Activated CD8-positive, alpha-beta memory T cell treated with anti-CD3 and anti-CD28 coated beads, Interleukin-2, amount 50 U/mL, for 48 hours (primary cell): Measurements from ENCODE around the gene FAAH.

Source experiments
- DNase-seq: peaks from one replicate; pipeline ENCODE4 v3.0.0-alpha.2; 2020

FAAH gene

DNA sequence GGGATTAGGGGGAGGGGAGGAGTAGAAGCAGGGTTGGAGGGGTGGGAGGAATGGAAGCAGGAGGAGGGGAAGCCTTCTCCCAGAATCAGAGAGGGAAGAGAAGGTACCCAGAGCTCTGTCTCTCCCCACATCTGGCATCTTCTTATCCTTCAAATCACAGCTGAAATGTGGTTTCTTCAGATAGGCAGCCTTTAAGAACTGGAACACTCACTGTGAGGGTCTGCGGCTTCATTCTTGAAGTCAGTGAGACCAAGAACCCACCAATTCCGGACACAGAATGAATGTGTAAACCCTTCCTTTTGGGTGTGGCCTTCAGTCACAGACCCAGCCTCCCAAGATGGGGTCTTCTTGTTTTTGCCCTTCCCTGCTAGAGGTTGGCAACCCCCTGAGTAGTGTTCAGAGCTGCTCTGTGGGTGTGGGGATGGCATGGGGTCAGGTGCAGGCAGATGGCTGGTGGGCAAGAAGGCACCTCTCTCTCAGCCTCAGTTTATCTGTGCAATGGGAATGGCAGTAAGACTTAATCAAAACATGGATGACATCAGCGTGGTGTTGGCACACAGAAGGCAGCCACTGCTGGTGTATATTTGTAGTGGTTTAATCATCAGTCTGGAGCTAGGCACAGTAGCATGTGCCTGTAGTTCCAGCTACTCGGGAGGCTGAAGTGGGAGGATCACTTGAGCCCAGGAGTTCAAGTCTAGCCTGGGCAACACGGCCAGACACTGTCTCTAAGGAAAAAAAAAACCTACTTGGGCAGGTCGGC lies 7.2 kb downstream of the FAAH start:
- no peak for DNase-seq

- no peak for DNase-seq
These were observed 8.0 kb downstream of the FAAH start for GRCh38 chr1:46401964-46402626.

DNA sequence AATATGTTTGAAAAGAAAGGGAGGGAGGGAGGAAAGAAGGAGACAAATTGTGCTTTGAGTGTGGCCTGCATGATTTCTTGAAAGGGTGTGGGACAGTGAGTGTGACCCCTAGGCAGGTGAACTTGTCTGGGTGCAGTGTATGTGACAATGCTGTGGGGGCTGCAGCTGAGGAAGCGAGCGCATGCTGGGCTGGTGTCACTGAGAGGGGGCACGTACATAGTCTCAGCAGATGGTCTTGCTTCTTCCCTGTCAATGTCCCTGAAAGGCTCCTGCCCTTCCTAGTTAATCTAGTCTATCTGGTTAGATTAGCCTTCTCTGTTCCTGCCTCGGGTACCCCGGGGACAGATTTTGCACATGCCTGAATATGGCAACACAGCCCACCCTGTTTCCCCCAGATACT lies 9.8 kb downstream of the FAAH start:
- no peak for DNase-seq

DNA sequence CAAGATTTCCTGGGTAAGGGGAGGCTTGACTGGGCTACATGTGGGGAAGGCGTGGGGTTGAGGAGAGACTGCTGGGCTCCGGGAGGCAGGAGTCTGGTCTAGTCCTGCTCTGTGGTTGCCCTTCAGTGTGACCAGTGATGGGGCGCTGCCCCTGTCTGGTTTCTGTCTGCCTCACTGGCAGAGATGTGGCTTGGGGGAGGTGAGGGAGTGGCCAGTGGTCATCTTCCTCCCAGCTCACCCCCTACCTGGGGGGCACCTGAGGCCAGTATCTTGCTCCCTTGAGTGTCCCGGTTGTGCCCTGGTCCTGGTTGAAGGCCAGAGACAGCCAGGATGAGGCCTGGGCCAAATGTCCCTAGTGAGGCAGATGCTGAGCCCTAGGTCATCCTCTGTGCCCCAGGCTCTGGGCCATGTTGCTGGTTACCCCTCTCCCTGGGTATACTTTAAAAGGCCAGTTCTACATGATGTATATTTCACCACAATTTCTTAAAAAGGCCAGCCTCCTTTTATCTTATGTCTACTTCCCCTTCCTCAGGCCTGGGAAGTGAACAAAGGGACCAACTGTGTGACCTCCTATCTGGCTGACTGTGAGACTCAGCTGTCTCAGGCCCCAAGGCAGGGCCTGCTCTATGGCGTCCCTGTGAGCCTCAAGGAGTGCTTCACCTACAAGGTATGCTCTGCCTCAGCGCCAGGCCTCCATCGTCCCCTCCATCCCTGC lies 10.5 kb downstream of the FAAH start:
- DNase-seq: no peak

- no peak for DNase-seq
These were observed 11.1 kb downstream of the FAAH start for GRCh38 chr1:46405197-46405555.

GRCh38 chr1:46405724-46406123 lies 11.6 kb downstream of the FAAH start:
- DNase-seq: no peak

DNA sequence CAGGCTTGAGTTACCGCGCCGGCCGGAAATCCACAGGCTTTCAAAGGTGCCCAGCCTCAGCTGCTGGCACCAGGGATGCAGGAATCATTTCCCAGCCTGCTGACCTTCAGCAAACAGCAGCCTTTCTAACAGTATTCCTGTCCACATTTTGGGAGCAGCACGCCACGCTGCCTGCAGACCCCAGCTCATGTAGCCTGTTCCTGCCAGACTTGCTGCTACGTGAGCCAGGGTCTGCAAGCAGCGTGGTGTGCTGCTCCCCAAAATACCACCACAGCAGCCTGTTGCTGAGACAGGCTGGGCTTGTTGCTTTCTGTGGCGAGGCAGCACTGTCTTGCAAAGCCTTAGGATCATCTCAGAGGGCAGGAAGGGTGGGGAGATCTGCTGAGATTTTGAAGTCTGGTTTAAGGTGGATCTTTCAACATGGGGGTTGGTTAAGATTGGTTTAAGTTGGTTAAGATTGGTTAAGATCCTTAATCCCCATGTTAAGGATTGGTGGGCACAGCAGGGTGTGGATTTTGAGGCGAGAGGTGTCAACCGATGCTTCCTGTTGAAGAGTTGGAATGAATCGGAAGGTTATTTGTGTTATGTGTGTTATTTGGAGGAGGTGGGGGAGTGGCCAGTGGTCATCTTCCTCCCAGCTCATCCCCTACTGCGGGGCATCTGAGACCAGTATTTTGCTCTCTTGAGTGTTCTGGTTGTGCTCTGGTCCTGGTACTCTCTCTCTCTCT lies 12.9 kb downstream of the FAAH start:
- no peak for DNase-seq

DNA sequence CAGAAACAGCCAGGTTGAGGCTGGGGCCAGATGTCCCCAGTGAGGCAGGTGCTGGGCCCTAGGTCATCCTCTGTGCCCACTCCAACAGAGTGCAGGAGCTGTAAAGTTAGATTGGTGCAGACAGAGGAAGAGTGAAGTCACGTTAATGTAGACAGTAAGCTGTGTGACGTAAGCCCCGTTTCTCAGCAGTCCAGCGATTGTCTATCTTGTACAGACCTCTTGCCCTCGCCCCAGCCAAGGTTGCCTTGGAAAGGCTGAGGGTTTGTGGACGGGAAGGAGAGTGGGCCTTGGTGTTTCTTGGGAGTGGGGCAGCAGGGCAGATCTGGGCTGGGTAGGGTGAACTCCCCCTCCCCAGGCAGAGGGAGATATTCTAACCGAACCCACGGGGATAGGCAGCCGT lies 13.5 kb downstream of the FAAH start:
- DNase-seq: no peak

DNA sequence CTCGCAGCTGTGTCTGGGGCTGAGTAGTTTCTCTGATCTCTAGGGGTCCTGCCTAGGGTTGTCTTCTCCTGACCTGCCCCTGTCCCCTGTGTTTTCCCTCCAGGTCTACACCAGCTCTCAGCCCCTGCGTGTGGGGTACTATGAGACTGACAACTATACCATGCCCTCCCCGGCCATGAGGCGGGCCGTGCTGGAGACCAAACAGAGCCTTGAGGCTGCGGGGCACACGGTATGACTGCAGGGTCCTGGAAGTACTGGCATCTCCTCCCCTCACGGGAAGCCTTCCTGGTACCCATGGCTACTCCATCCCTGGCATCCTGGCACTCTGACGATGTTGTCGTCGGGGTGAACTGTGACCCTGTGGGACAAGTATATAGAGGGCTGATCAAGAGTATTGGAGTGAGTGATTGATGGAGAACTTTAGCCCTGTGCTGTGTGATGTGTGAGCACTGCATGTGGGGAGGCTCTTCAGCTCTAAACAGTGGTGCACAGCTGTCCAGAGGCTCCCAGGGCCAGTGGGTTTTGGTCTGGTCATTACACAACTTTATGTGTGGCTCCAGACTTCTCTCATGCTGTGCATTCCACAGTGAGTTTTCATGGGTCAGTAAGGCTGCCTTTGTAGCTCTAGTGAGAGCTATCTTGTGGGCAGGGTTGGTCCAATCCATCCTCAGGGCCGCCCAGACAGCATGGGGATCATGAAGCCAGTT lies 14.4 kb downstream of the FAAH start:
- no peak for DNase-seq

- no peak for DNase-seq
These were observed 14.9 kb downstream of the FAAH start for GRCh38 chr1:46409063-46409372.

DNA sequence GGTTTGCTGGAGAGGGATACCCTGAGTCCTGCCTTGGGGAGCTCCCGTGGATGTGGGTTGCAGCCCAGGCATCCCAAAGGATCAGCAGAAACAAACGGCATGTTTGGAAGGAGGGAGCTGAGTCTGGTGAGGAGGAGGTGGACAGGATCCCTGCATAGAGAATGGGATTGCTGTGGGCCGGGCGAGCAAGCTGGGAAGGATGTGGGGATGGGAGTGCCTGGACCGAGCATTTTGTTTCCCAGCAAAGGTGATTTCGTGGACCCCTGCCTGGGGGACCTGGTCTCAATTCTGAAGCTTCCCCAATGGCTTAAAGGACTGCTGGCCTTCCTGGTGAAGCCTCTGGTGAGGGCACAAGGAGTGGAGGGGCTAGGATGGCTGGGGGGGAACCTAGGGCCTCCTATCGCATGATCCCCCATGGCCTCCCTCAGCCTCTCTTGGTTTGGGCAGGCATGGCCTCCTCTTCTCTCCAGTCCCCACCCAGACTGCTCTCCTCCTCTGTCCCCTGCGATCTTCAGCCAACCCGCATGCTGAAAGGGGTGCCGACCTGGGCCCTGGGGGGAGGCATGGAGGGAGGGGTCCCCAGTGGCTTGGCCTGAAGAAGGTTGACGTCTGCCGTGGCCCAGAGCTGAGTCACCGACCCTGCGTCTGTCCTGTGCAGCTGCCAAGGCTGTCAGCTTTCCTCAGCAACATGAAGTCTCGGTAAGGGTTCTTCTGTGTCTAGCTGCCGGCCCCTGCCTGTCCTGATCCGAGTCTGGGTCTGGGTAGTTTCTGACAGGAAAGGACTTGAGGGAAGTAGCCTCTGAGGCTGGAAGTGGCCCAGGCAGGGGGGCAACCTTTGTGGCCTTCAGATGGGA lies 16.3 kb downstream of the FAAH start:
- DNase-seq: no peak

- no peak for DNase-seq
These were observed 16.9 kb downstream of the FAAH start for GRCh38 chr1:46411010-46411405.

DNA sequence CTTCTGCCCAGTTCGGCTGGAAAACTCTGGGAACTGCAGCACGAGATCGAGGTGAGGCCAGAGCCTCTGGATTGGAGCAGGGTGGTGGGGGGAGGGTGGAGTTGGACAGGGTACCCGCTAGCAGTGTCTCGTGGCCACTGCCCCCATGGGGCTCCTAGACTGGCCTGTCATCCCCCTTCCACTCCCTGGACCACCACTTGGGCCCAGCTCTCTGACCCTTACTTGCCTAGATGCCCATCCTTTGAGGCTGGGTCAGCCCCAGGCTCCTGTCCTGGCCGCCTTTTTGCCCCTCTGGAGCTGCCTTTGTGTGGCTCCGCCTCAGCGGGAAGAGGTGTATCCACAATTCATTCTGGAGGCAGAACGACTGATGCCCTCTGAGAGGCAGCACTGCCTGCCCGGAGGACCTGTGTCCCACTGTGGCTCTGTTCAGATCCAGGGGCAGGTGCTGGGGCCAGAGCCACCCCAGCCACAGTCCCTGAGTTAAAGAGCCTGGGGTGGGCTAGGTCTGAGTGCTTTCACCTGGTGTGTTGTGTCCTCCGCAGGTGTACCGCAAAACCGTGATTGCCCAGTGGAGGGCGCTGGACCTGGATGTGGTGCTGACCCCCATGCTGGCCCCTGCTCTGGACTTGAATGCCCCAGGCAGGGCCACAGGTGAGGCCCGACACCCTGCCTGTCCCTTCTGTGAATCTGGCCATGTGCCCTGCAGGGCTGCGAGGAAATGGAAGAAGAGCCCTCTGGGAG lies 17.7 kb downstream of the FAAH start:
- DNase-seq: peak; percentile 78

- no peak for DNase-seq
These were observed 18.9 kb downstream of the FAAH start for GRCh38 chr1:46412893-46413595.

DNA sequence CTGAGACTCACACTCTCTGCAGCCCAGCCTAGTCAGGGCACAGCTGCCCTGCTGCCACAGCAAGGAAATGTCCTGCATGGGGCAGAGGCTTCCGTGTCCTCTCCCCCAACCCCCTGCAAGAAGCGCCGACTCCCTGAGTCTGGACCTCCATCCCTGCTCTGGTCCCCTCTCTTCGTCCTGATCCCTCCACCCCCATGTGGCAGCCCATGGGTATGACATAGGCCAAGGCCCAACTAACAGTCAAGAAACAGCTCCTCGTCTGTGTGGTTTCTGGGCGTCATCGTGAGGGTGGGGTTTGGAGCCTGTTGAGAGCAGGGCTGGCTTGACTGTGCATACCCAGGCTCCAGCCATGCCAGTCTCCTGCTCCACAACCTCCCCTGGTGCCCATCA lies 19.5 kb downstream of the FAAH start:
- DNase-seq: no peak

DNA sequence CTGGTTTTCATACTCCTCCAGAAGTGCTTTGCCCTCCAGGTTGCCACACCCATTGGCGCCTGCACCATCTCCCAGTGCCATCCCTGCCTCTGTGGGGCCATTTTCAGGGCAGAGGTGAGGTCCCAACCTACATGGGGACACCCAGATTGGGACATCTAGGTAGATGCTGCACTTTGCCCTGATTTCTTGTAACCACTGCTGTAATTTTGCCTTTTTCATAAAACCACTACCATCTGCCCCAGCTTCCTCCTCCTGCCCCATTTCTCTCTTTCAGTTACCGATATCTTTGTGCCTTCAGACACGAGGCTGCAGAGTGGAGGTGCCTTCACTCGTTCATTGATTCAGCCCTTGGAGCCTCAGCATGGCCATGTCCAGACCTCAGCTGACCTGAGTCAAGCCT lies 21.4 kb downstream of the FAAH start:
- no peak for DNase-seq

GRCh38 chr1:46418976-46419375 lies 24.9 kb downstream of the FAAH start:
- DNase-seq: no peak

- no peak for DNase-seq
These were observed 26.4 kb downstream of the FAAH start for GRCh38 chr1:46420533-46420915.

GRCh38 chr1:46421739-46422138 lies 27.6 kb downstream of the FAAH start:
- DNase-seq: no peak

DNA sequence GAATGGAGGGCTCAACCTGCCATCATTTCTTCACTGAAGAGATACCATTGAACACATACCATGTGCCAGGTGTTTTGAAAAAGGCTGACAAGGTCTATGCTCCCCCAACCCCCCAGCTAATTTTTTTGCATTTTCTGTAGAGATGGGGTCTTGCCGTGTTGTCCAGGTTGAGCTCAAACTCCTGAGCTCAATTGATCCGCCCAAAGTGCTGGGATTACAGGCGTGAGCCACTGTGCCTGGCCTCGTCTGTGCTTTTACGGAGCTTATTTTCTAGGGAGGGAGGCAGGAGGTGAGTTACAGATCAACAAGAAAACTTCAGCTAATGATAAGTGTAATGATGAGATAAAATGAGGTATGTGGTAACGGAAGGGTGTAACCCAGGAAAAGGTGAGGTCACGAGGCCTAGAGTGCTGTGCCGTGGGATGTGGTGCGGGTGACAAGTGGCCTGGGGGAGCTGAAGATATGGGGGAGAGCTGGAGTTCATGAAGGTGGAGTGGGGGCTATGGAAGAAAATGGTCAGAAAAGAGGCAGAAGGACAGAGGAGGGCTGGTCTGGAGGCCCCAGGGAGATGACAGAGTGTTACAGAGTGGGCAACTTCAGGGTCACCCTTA lies 28.2 kb downstream of the FAAH start:
- DNase-seq: no peak
